ENCODE results near the gene OTOS. TPM values are rescaled to one million over a fixed set of nuclear protein-coding genes. Genes with fewer than 3 reads are reported as not detected.

OTOS gene
- total RNA-seq, 1 experiment from 2014 or later, result not detected

- no peak for DNase-seq (ENCODE audit: low spot score)
- no peak overlapping the region for H3K27ac ChIP-seq (ENCODE audit: low read depth, low read length, poor library complexity, severe bottlenecking)
- ChIA-PET POLR2A (ENCODE audit: low non-redundant PET) (no interaction called here), CTCF (no interaction called here)
- no peak for TF ChIP-seq CTCF (conservative IDR thresholded peaks at IDR 0.05; ENCODE audit: low read depth, low read length)
- no peak for TF ChIP-seq EZH2 (IDR thresholded peaks at IDR 0.05; ENCODE audit: borderline replicate concordance, low read depth, low read length, poor library complexity, severe bottlenecking)
- H3K4me1 ChIP-seq (ENCODE audit: insufficient read depth, low read length, poor library complexity, severe bottlenecking), result no peaks in the 10 kb centered on the region
- no peaks in the 10 kb centered on the region for H3K36me3 ChIP-seq (ENCODE audit: insufficient read depth, low read length, poor library complexity, severe bottlenecking)
- intact Hi-C loops (cut with micrococcal nuclease; ENCODE audit: unreplicated experiment), result no loop called here
- no TSS peak for BruUV-seq (replicated peaks)
- no peak overlapping the region for H3K4me3 ChIP-seq (ENCODE audit: low read depth, low read length, poor library complexity, severe bottlenecking)
- H3K27me3 ChIP-seq (replicated peaks; ENCODE audit: insufficient read depth, low read depth, low read length, poor library complexity), result peaks cover 18% of the 10 kb centered on the region
- no peaks in the 10 kb centered on the region for H3K9me3 ChIP-seq (ENCODE audit: low read depth, low read length, poor library complexity, severe bottlenecking)
These were observed 27.6 kb upstream of the OTOS start for GRCh38 chr2:240168041-240168440.

GRCh38 chr2:240167588-240167880, 27.1 kb upstream of the OTOS start:
- Histone ChIP-seq H3K4me1 (ENCODE audit: insufficient read depth, low read length, poor library complexity, severe bottlenecking) (no peaks in the 10 kb centered on the region), H3K27ac (ENCODE audit: low read depth, low read length, poor library complexity, severe bottlenecking) (no peak overlapping the region), H3K9me3 (ENCODE audit: low read depth, low read length, poor library complexity, severe bottlenecking) (no peaks in the 10 kb centered on the region), H3K4me3 (ENCODE audit: low read depth, low read length, poor library complexity, severe bottlenecking) (no peak overlapping the region), H3K36me3 (ENCODE audit: insufficient read depth, low read length, poor library complexity, severe bottlenecking) (no peaks in the 10 kb centered on the region), H3K27me3 (replicated peaks; ENCODE audit: insufficient read depth, low read depth, low read length, poor library complexity) (peaks cover 18% of the 10 kb centered on the region)
- no peak for TF ChIP-seq EZH2 (IDR thresholded peaks at IDR 0.05; ENCODE audit: borderline replicate concordance, low read depth, low read length, poor library complexity, severe bottlenecking)
- no peak for TF ChIP-seq CTCF (conservative IDR thresholded peaks at IDR 0.05; ENCODE audit: low read depth, low read length)
- ChIA-PET CTCF (no interaction called here), POLR2A (ENCODE audit: low non-redundant PET) (no interaction called here)
- intact Hi-C loops (cut with micrococcal nuclease; ENCODE audit: unreplicated experiment), result no loop called here
- DNase-seq (ENCODE audit: low spot score), result no peak
- no TSS peak for BruUV-seq (replicated peaks)

- Histone ChIP-seq H3K36me3 (ENCODE audit: insufficient read depth, low read length, poor library complexity, severe bottlenecking) (no peaks in the 10 kb centered on the region), H3K9me3 (ENCODE audit: low read depth, low read length, poor library complexity, severe bottlenecking) (no peaks in the 10 kb centered on the region), H3K4me3 (ENCODE audit: low read depth, low read length, poor library complexity, severe bottlenecking) (no peak overlapping the region), H3K27ac (ENCODE audit: low read depth, low read length, poor library complexity, severe bottlenecking) (no peak overlapping the region), H3K4me1 (ENCODE audit: insufficient read depth, low read length, poor library complexity, severe bottlenecking) (no peaks in the 10 kb centered on the region), H3K27me3 (replicated peaks; ENCODE audit: insufficient read depth, low read depth, low read length, poor library complexity) (peaks cover 18% of the 10 kb centered on the region)
- ChIA-PET CTCF (no interaction called here), POLR2A (ENCODE audit: low non-redundant PET) (no interaction called here)
- DNase-seq (ENCODE audit: low spot score), result no peak
- BruUV-seq (replicated peaks), result no TSS peak
- intact Hi-C loops (cut with micrococcal nuclease; ENCODE audit: unreplicated experiment), result no loop called here
- TF ChIP-seq CTCF (conservative IDR thresholded peaks at IDR 0.05; ENCODE audit: low read depth, low read length) (no peak), EZH2 (IDR thresholded peaks at IDR 0.05; ENCODE audit: borderline replicate concordance, low read depth, low read length, poor library complexity, severe bottlenecking) (no peak)
These were observed 26.5 kb upstream of the OTOS start for GRCh38 chr2:240166761-240167587.

Data from A673 (cell line).